ENCODE data around the gene TTC27.
"Not testable (repeated sequence)": the region's sequence is repeated elsewhere in the genome, so short reads cannot be mapped to it uniquely, and the experiment has no call there.

TTC27 gene

GRCh38 chr2:32627814-32628579 is at the start of gene TTC27:
TSS of gene TTC27 (plus strand) at chr2:32628050. CDS start at chr2:32628293, 243 bp downstream.
- DNase-seq = peak; percentile 95

- no peak for DNase-seq
Measured at GRCh38 chr2:32591669-32592463, 36.0 kb upstream of the TTC27 start.

GRCh38 chr2:32594573-32594972 is 33.3 kb upstream of the TTC27 start:
- no peak for DNase-seq

- DNase-seq = no peak
Measured at GRCh38 chr2:32611366-32611765, 16.5 kb upstream of the TTC27 start.

- DNase-seq = no peak
Measured at GRCh38 chr2:32611771-32612170, 16.1 kb upstream of the TTC27 start.

GRCh38 chr2:32614084-32614483 is 13.8 kb upstream of the TTC27 start:
- DNase-seq = no peak

- DNase-seq = no peak
Measured at GRCh38 chr2:32617599-32618189, 10.2 kb upstream of the TTC27 start.

GRCh38 chr2:32622570-32623310 is 5.1 kb upstream of the TTC27 start:
- no peak for DNase-seq

- no peak for DNase-seq
Measured at GRCh38 chr2:32623311-32623706, 4.5 kb upstream of the TTC27 start.

- DNase-seq = no peak
Measured at GRCh38 chr2:32624812-32625211, 3.0 kb upstream of the TTC27 start.

GRCh38 chr2:32626639-32627221 is 1.1 kb upstream of the TTC27 start:
- no peak for DNase-seq

GRCh38 chr2:32627441-32627813 is 423 bp upstream of the TTC27 start:
- DNase-seq = peak; percentile 44

GRCh38 chr2:32632089-32632488 is 4.2 kb downstream of the TTC27 start:
- DNase-seq = peak; percentile 58

GRCh38 chr2:32633040-32633439 is 5.2 kb downstream of the TTC27 start:
- no peak for DNase-seq

- not testable (repeated sequence) for DNase-seq
Measured at GRCh38 chr2:32638548-32638947, 10.7 kb downstream of the TTC27 start.

GRCh38 chr2:32641180-32641579 is 13.3 kb downstream of the TTC27 start:
- DNase-seq = no peak

- DNase-seq = peak; percentile 49
Measured at GRCh38 chr2:32647180-32647651, 19.4 kb downstream of the TTC27 start.

- DNase-seq = no peak
Measured at GRCh38 chr2:32652555-32653209, 24.8 kb downstream of the TTC27 start.

GRCh38 chr2:32656069-32656468 is 28.2 kb downstream of the TTC27 start:
- no peak for DNase-seq

GRCh38 chr2:32663864-32664263 is 36.0 kb downstream of the TTC27 start:
- no peak for DNase-seq

- no peak for DNase-seq
Measured at GRCh38 chr2:32666704-32667103, 38.9 kb downstream of the TTC27 start.

- DNase-seq = no peak
Measured at GRCh38 chr2:32668254-32668653, 40.4 kb downstream of the TTC27 start.

Data from HCEC 1CT (cell line).